ENCODE results near the gene HECTD2.
"Not testable (repeated sequence)": the region's sequence is repeated elsewhere in the genome, so short reads cannot be mapped to it uniquely, and the experiment has no call there.

Gene HECTD2

DNA sequence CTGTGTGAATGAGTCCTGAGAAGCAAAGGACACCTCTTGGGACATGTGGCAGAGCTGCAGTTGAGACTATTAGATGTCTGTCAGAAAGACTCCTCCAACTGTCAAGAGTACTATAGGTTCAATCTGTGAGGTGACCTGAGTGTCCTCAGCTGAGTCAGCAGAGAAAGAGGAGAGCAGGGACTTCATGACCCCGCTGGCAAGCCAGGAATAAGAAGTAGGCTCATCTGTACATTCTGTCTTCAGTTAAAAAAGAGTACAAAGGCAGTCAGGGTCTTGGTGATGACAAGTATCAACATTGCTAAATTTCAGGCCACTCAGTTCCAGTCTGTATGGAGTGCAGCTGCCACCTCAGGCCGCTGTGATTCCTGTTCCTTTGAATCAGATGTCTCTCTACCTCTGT, 25.1 kb downstream of the HECTD2 start:
- no peaks in the 10 kb centered on the region for H3K36me3 ChIP-seq (ENCODE audit: control insufficient read depth, insufficient read depth, low read length)
- H3K9me3 ChIP-seq (ENCODE audit: control insufficient read depth, low read length): no peaks in the 10 kb centered on the region
- H3K27ac ChIP-seq: no peak overlapping the region
- H3K4me2 ChIP-seq (ENCODE audit: low read length): no peak overlapping the region
- no peaks in the 10 kb centered on the region for H3K4me1 ChIP-seq
- no peak overlapping the region for H2AFZ ChIP-seq
- H3K79me2 ChIP-seq: peaks cover 15% of the 10 kb centered on the region
- no peak overlapping the region for H3K4me3 ChIP-seq (ENCODE audit: low read depth, low read length)
- TF ChIP-seq CTCF (IDR thresholded peaks at IDR 0.05): no peak
- H3K27me3 ChIP-seq (ENCODE audit: control insufficient read depth, insufficient read depth, low read length): no peaks in the 10 kb centered on the region
- no peak overlapping the region for H3K9ac ChIP-seq

- H3K4me3 ChIP-seq (ENCODE audit: low read depth, low read length); H3K36me3 ChIP-seq (ENCODE audit: control insufficient read depth, insufficient read depth, low read length); H2AFZ ChIP-seq; H3K9ac ChIP-seq; H3K27me3 ChIP-seq (ENCODE audit: control insufficient read depth, insufficient read depth, low read length); H3K27ac ChIP-seq; H3K9me3 ChIP-seq (ENCODE audit: control insufficient read depth, low read length); H3K4me1 ChIP-seq; H3K4me2 ChIP-seq (ENCODE audit: low read length): not testable (repeated sequence)
- peaks cover 15% of the 10 kb centered on the region for H3K79me2 ChIP-seq
These were observed 28.1 kb downstream of the HECTD2 start for GRCh38 chr10:91438228-91438627.

GRCh38 chr10:91444211-91445182, 34.4 kb downstream of the HECTD2 start:
- Histone ChIP-seq H3K4me1 (no peaks in the 10 kb centered on the region), H3K27me3 (ENCODE audit: control insufficient read depth, insufficient read depth, low read length) (no peaks in the 10 kb centered on the region), H2AFZ (no peak overlapping the region), H3K36me3 (ENCODE audit: control insufficient read depth, insufficient read depth, low read length) (no peaks in the 10 kb centered on the region), H3K9me3 (ENCODE audit: control insufficient read depth, low read length) (no peaks in the 10 kb centered on the region), H3K27ac (no peak overlapping the region), H3K4me2 (ENCODE audit: low read length) (no peak overlapping the region), H3K79me2 (no peaks in the 10 kb centered on the region), H3K9ac (no peak overlapping the region), H3K4me3 (ENCODE audit: low read depth, low read length) (no peak overlapping the region)
- no peak for TF ChIP-seq CTCF (IDR thresholded peaks at IDR 0.05)

GRCh38 chr10:91452063-91452462, 41.9 kb downstream of the HECTD2 start:
- H3K27ac ChIP-seq: no peak overlapping the region
- no peaks in the 10 kb centered on the region for H3K79me2 ChIP-seq
- no peak overlapping the region for H3K9ac ChIP-seq
- no peaks in the 10 kb centered on the region for H3K4me1 ChIP-seq
- no peak overlapping the region for H3K4me3 ChIP-seq (ENCODE audit: low read depth, low read length)
- H3K4me2 ChIP-seq (ENCODE audit: low read length): no peak overlapping the region
- H3K36me3 ChIP-seq (ENCODE audit: control insufficient read depth, insufficient read depth, low read length): no peaks in the 10 kb centered on the region
- H3K27me3 ChIP-seq (ENCODE audit: control insufficient read depth, insufficient read depth, low read length): no peaks in the 10 kb centered on the region
- no peak overlapping the region for H2AFZ ChIP-seq
- H3K9me3 ChIP-seq (ENCODE audit: control insufficient read depth, low read length): no peaks in the 10 kb centered on the region
- TF ChIP-seq CTCF (IDR thresholded peaks at IDR 0.05): no peak

GRCh38 chr10:91453535-91453934, 43.4 kb downstream of the HECTD2 start:
- no peak overlapping the region for H3K4me3 ChIP-seq (ENCODE audit: low read depth, low read length)
- no peaks in the 10 kb centered on the region for H3K79me2 ChIP-seq
- H3K36me3 ChIP-seq (ENCODE audit: control insufficient read depth, insufficient read depth, low read length): no peaks in the 10 kb centered on the region
- H3K9ac ChIP-seq: no peak overlapping the region
- no peak overlapping the region for H3K4me2 ChIP-seq (ENCODE audit: low read length)
- H3K4me1 ChIP-seq: no peaks in the 10 kb centered on the region
- TF ChIP-seq CTCF (IDR thresholded peaks at IDR 0.05): no peak
- H3K27me3 ChIP-seq (ENCODE audit: control insufficient read depth, insufficient read depth, low read length): no peaks in the 10 kb centered on the region
- H3K9me3 ChIP-seq (ENCODE audit: control insufficient read depth, low read length): no peaks in the 10 kb centered on the region
- H3K27ac ChIP-seq: no peak overlapping the region
- no peak overlapping the region for H2AFZ ChIP-seq

GRCh38 chr10:91455135-91455534, 45.0 kb downstream of the HECTD2 start:
- not testable (repeated sequence) for H3K4me2 ChIP-seq (ENCODE audit: low read length); H3K9me3 ChIP-seq (ENCODE audit: control insufficient read depth, low read length); H3K4me1 ChIP-seq; H3K79me2 ChIP-seq; H3K9ac ChIP-seq; H3K36me3 ChIP-seq (ENCODE audit: control insufficient read depth, insufficient read depth, low read length); H3K27ac ChIP-seq; H3K27me3 ChIP-seq (ENCODE audit: control insufficient read depth, insufficient read depth, low read length); H2AFZ ChIP-seq; H3K4me3 ChIP-seq (ENCODE audit: low read depth, low read length)

All from parathyroid adenoma (tissue), 2 donors.